K562 (cell line): ENCODE data around the gene OGFR. TPM values are rescaled to one million over a fixed set of nuclear protein-coding genes. Genes with fewer than 3 reads are reported as not detected.

Source experiments
- HDAC2 ChIP-seq: fragments of 450-650 bp; IDR thresholded peaks from 2 replicates; pipeline ENCODE4 v1.6.1; 2016; ENCODE audit warnings: mild to moderate bottlenecking
- HMG20B ChIP-seq: fragments of 250-450 bp; sonication (Bioruptor Pico); IDR thresholded peaks from 2 replicates; pipeline ENCODE4 v1.5.0; 2021; ENCODE audit warnings: mild to moderate bottlenecking
- MAZ ChIP-seq, 2 experiments: fragments of 450-650 bp in 1 of 2; sonication (generic) in 1 of 2; formaldehyde crosslinking; IDR thresholded peaks in 1 of 2; conservative IDR thresholded peaks in 1 of 2; 2 replicates each; pipeline versions ENCODE4 v1.4.0 to v1.5.0; 2020; ENCODE audit warnings: mild to moderate bottlenecking in 1 of 2, missing genetic modification reagents in 1 of 2
- PRDM10 ChIP-seq: fragments of 450-650 bp; IDR thresholded peaks from 2 replicates; pipeline ENCODE4 v1.6.1; 2018; ENCODE audit not compliant: partially characterized antibody
- SOX6 ChIP-seq: fragments of 450-650 bp; IDR thresholded peaks from 2 replicates; pipeline ENCODE4 v1.6.1; 2014; ENCODE audit warnings: mild to moderate bottlenecking
- ZNF280A ChIP-seq: fragments of 450-650 bp; IDR thresholded peaks from 2 replicates; pipeline ENCODE4 v1.6.1; 2018; ENCODE audit warnings: mild to moderate bottlenecking, low read depth; ENCODE audit not compliant: partially characterized antibody
- polyA plus RNA-seq, 8 experiments: library from polyadenylated mRNA; depleted of rRNA in 4 of 8; stranded (reverse) in 5 of 8; unstranded in 3 of 8; fragments of >200 nt; fragmentation: Nextera tagmentation in 2 of 8; fragmentation: Illumina TruSeq in 1 of 8; extraction: Ambion mirVana in 2 of 8; extraction: Trizol in 1 of 8; gene quantifications; 2 replicates each; pipeline versions ENCODE4 v1.2.1 to v1.2.3, GENCODE V29; 2011 to 2014; ENCODE audit warnings: inconsistent platforms in 1 of 8, missing spikeins in 1 of 8
- total RNA-seq, 7 experiments: library from RNA; depleted of rRNA in 6 of 7; stranded (reverse); fragments of >200 nt in 6 of 7; fragmentation: Illumina TruSeq in 2 of 7; extraction: Trizol in 2 of 7; gene quantifications; 2 replicates each; pipeline versions ENCODE4 v1.2.1 to v1.2.3, GENCODE V29; 2011 to 2021; ENCODE audit warnings: low replicate concordance in 1 of 7
- TF ChIP-seq, protein P1 (sequence below): sonication (generic); formaldehyde crosslinking; IDR thresholded peaks from 2 replicates; pipeline ENCODE4 v1.8.1; 2023; ENCODE audit warnings: mild to moderate bottlenecking, missing genetic modification reagents, moderate library complexity
- TF ChIP-seq, protein P2 (sequence below), 2 experiments: fragments of 450-650 bp in 1 of 2; IDR thresholded peaks; 2 replicates each; pipeline ENCODE4 v1.6.1; 2011 to 2017; ENCODE audit warnings: low read depth in 2 of 2, antibody characterized with exemption in 1 of 2, borderline replicate concordance in 1 of 2, low read length in 1 of 2, mild to moderate bottlenecking in 1 of 2, mixed read lengths in 1 of 2; ENCODE audit not compliant: control insufficient read depth in 1 of 2

Gene OGFR
- total and polyA plus RNA-seq, 9 of the 15 experiments (the other 6 are each of a cell fraction or from before 2014, with no cell fraction given) = 0.39 to 56.3 (median 17.5) TPM

DNA sequence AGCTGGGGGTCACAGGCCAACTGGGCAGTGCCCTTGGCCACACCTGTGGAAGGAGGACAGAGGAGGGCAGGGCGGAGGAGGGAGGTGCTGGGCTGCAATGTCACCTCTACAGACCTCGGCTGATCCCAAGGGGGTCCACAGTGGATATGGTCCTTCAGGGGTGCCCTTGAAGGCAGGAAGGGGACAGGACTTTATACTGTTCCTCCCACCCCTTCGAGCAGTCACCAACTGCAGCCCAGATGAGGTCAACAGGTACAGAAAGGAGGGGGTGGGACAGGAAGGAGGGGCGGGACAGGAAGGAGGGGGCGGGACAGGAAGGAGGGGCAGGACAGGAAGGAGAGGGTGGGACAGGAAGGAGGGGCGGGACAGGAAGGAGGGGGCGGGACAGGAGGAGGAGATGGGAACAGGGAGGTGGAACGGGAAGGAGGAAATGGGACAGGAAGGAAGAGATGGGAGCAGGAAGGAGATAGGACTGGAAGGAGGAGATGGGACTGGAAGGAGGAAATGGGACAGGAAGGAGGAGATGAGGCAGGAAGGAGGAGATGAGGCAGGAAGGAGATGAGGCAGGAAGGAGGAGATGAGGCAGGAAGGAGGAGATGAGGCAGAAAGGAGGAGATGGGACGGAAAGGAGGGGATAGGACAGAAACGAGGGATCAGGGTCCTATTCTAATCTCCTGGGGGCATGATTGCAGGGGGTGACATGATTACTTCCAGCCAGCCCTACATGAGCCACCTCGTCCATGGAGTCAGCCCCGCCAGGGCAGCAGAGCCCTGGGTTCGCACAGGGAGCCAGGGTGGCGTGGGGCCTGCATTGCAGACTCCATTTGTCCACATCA is 27.7 kb upstream of the OGFR start (continued):
- peak; percentile 37 for TF ChIP-seq PRDM10
- TF ChIP-seq ZNF280A = peak; percentile 40
- TF ChIP-seq, protein P1, sequence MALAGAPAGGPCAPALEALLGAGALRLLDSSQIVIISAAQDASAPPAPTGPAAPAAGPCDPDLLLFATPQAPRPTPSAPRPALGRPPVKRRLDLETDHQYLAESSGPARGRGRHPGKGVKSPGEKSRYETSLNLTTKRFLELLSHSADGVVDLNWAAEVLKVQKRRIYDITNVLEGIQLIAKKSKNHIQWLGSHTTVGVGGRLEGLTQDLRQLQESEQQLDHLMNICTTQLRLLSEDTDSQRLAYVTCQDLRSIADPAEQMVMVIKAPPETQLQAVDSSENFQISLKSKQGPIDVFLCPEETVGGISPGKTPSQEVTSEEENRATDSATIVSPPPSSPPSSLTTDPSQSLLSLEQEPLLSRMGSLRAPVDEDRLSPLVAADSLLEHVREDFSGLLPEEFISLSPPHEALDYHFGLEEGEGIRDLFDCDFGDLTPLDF (CRISPR knock-in tag) = 0 out of 2 replicates have a peak, but pooled peaks have one; percentile 61
- TF ChIP-seq HDAC2 = 0 out of 2 replicates have a peak, but pooled peaks have one; percentile 15
- TF ChIP-seq SOX6 = 0 out of 2 replicates have a peak, but pooled peaks have one; percentile 9
- TF ChIP-seq, protein P2, sequence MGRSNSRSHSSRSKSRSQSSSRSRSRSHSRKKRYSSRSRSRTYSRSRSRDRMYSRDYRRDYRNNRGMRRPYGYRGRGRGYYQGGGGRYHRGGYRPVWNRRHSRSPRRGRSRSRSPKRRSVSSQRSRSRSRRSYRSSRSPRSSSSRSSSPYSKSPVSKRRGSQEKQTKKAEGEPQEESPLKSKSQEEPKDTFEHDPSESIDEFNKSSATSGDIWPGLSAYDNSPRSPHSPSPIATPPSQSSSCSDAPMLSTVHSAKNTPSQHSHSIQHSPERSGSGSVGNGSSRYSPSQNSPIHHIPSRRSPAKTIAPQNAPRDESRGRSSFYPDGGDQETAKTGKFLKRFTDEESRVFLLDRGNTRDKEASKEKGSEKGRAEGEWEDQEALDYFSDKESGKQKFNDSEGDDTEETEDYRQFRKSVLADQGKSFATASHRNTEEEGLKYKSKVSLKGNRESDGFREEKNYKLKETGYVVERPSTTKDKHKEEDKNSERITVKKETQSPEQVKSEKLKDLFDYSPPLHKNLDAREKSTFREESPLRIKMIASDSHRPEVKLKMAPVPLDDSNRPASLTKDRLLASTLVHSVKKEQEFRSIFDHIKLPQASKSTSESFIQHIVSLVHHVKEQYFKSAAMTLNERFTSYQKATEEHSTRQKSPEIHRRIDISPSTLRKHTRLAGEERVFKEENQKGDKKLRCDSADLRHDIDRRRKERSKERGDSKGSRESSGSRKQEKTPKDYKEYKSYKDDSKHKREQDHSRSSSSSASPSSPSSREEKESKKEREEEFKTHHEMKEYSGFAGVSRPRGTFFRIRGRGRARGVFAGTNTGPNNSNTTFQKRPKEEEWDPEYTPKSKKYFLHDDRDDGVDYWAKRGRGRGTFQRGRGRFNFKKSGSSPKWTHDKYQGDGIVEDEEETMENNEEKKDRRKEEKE (IDR thresholded peaks at IDR 0.05; ENCODE audit: borderline replicate concordance in 1 of 2, control insufficient read depth in 1 of 2, low read depth in 2 of 2, low read length in 1 of 2) = 0 out of 4 replicates have a peak, but pooled peaks of 1 of the 2 experiments have one; percentile 59
- TF ChIP-seq HMG20B (CRISPR knock-in tag) = no peak
- peak in 1 of 2 experiments; percentile 69; a peak in 1 of 4 replicates for TF ChIP-seq MAZ (CRISPR knock-in tag; conservative IDR thresholded peaks at IDR 0.05 in 1 of 2, IDR thresholded peaks at IDR 0.05 in 1 of 2)
